Testis (tissue), 2 donors: ENCODE measurements around the gene NCKAP5.

Experiments used
- POLR2A ChIP-seq: fragments of 450-650 bp; IDR thresholded peaks from one replicate; pipeline ENCODE4 v1.6.1; 2017; ENCODE audit warnings: antibody characterized with exemption, mild to moderate bottlenecking, moderate library complexity
- TF ChIP-seq, protein P1 (sequence below), 3 experiments: fragments of 450-650 bp in 2 of 3; fragments of 200-600 bp in 1 of 3; sonication (generic) in 1 of 3; IDR thresholded peaks; one replicate each; pipeline ENCODE4 v1.5.1; 2016 to 2019; ENCODE audit warnings: antibody characterized with exemption in 3 of 3, mild to moderate bottlenecking in 2 of 3, moderate library complexity in 1 of 3

DNA sequence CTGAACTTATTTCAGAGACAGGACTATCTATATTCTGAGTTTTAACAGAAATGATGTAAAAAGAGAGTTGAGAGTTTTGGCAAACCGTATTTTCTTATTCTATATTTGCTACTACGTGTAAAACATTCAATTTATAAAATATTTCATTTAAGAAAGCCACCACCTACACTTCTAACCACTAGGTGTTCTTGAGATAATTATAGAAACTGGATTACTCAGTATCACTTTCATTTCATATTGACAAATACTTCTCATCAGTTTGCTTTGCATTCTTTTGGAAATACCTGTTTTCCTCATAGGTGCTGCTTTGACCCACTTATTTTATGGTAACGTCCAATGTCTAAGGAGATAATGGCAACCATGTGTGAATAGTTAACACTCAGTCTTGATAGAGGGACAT, 794.9 kb downstream of the NCKAP5 start:
- TF ChIP-seq POLR2A = no peak
- TF ChIP-seq, protein P1, sequence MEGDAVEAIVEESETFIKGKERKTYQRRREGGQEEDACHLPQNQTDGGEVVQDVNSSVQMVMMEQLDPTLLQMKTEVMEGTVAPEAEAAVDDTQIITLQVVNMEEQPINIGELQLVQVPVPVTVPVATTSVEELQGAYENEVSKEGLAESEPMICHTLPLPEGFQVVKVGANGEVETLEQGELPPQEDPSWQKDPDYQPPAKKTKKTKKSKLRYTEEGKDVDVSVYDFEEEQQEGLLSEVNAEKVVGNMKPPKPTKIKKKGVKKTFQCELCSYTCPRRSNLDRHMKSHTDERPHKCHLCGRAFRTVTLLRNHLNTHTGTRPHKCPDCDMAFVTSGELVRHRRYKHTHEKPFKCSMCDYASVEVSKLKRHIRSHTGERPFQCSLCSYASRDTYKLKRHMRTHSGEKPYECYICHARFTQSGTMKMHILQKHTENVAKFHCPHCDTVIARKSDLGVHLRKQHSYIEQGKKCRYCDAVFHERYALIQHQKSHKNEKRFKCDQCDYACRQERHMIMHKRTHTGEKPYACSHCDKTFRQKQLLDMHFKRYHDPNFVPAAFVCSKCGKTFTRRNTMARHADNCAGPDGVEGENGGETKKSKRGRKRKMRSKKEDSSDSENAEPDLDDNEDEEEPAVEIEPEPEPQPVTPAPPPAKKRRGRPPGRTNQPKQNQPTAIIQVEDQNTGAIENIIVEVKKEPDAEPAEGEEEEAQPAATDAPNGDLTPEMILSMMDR (IDR thresholded peaks at IDR 0.05) = no peak
